ENCODE measurements around the gene YWHAG. TPM values are rescaled to one million over a fixed set of nuclear protein-coding genes. Genes with fewer than 3 reads are reported as not detected.
A peak's percentile ranks its signal among the peaks of the same experiment; 100 is the strongest.

YWHAG gene
- total and polyA plus RNA-seq, 9 of the 15 experiments (the other 6 are each of a cell fraction or from before 2014, with no cell fraction given) = 30.4 to 246 (median 94.5) TPM

GRCh38 chr7:76325811-76326210 lies 33.0 kb downstream of the YWHAG start:
- peaks cover 10 to 18% of the 10 kb centered on the region in 2 experiments for H3K4me1 ChIP-seq (replicated peaks in 1 of 2; ENCODE audit: control insufficient read depth in 2 of 2, insufficient read depth in 2 of 2, low read length in 2 of 2)
- no peak overlapping the region for H3K4me2 ChIP-seq (ENCODE audit: insufficient read depth, low read length)
- no peak overlapping the region for H3K27ac ChIP-seq (ENCODE audit: extremely low read depth, low read depth, low read length)
- CTCF ChIA-PET (ENCODE audit: low intra/inter-chr PET ratio) = no interaction called here
- no peak overlapping the region for H2AFZ ChIP-seq (ENCODE audit: low read depth, low read length)
- no peak for ATAC-seq
- H3K9me3 ChIP-seq (replicated peaks; ENCODE audit: control insufficient read depth, insufficient read depth, low read depth, low read length) = no peaks in the 10 kb centered on the region
- in situ Hi-C loops (cut with MboI) = no loop called here
- H3K79me2 ChIP-seq (ENCODE audit: control insufficient read depth, insufficient read depth, low read length) = peaks cover 58% of the 10 kb centered on the region
- H3K4me3 ChIP-seq = no peak overlapping the region
- 92% methylated on average over 5 of the region's 5 CpGs for WGBS (ENCODE audit: insufficient coverage, low coverage, missing lambda C conversion rate)
- no TSS peak for BruUV-seq (replicated peaks)
- DNase-seq (ENCODE audit: extremely low read depth in 1 of 4, low spot score in 3 of 4) = no peak
- intact Hi-C loops (cut with micrococcal nuclease) = no loop called here
- no peak overlapping the region for H3K9ac ChIP-seq (ENCODE audit: insufficient read depth in 1 of 2, low read depth in 2 of 2, low read length in 2 of 2)
- FAIRE-seq = no peak
- POLR2A ChIA-PET = no interaction called here
- peaks cover 21% of the 10 kb centered on the region for H4K20me1 ChIP-seq (replicated peaks; ENCODE audit: control insufficient read depth, insufficient read depth, low read length)
- H3K36me3 ChIP-seq (ENCODE audit: control insufficient read depth, insufficient read depth, low read length) = peaks cover 78% of the 10 kb centered on the region
- no peaks in the 10 kb centered on the region for H3K27me3 ChIP-seq (ENCODE audit: control insufficient read depth in 2 of 2, insufficient read depth in 2 of 2, low read length in 2 of 2)
- peaks cover 2% of the 10 kb centered on the region for H3K9me1 ChIP-seq (ENCODE audit: control insufficient read depth, insufficient read depth, low read length)
- TF ChIP-seq E2F8 (IDR thresholded peaks at IDR 0.05; ENCODE audit: low read depth, partially characterized antibody) (no peak), SUPT5H (IDR thresholded peaks at IDR 0.05) (peak; percentile 42; the same call in 1 of the 2 replicates), POLR2A (conservative IDR thresholded peaks at IDR 0.05) (peak; percentile 22; the same call in 1 of the 2 replicates)

GRCh38 chr7:76325092-76325491 lies 33.7 kb downstream of the YWHAG start:
- Histone ChIP-seq H3K79me2 (ENCODE audit: control insufficient read depth, insufficient read depth, low read length) (peaks cover 51% of the 10 kb centered on the region), H4K20me1 (replicated peaks; ENCODE audit: control insufficient read depth, insufficient read depth, low read length) (peaks cover 15% of the 10 kb centered on the region), H3K9me1 (ENCODE audit: control insufficient read depth, insufficient read depth, low read length) (peaks cover 2% of the 10 kb centered on the region), H3K9me3 (replicated peaks; ENCODE audit: control insufficient read depth, insufficient read depth, low read depth, low read length) (no peaks in the 10 kb centered on the region), H3K27ac (ENCODE audit: extremely low read depth, low read depth, low read length) (no peak overlapping the region), H3K36me3 (ENCODE audit: control insufficient read depth, insufficient read depth, low read length) (peaks cover 71% of the 10 kb centered on the region), H3K4me1 (replicated peaks in 1 of 2; ENCODE audit: control insufficient read depth in 2 of 2, insufficient read depth in 2 of 2, low read length in 2 of 2) (peaks cover 10 to 14% of the 10 kb centered on the region in 2 experiments), H3K27me3 (ENCODE audit: control insufficient read depth in 2 of 2, insufficient read depth in 2 of 2, low read length in 2 of 2) (no peaks in the 10 kb centered on the region), H3K9ac (ENCODE audit: insufficient read depth in 1 of 2, low read depth in 2 of 2, low read length in 2 of 2) (no peak overlapping the region), H2AFZ (ENCODE audit: low read depth, low read length) (no peak overlapping the region), H3K4me2 (ENCODE audit: insufficient read depth, low read length) (no peak overlapping the region), H3K4me3 (no peak overlapping the region)
- ChIA-PET CTCF (ENCODE audit: low intra/inter-chr PET ratio) (no interaction called here), POLR2A (interaction anchor here (0.9 kb wide), 1 partner anchor 11 kb away, joined by 3 read pairs; no protein-coding TSS in a partner anchor)
- in situ Hi-C loops (cut with MboI) = no loop called here
- intact Hi-C loops (cut with micrococcal nuclease) = no loop called here
- no peak for DNase-seq (ENCODE audit: extremely low read depth in 1 of 4, low spot score in 3 of 4)
- WGBS (ENCODE audit: insufficient coverage, low coverage, missing lambda C conversion rate) = 94% methylated on average over 11 of the region's 11 CpGs
- ATAC-seq = no peak
- no TSS peak for BruUV-seq (replicated peaks)
- no peak for FAIRE-seq
- TF ChIP-seq FOXK1 (CRISPR knock-in tag; IDR thresholded peaks at IDR 0.05; ENCODE audit: borderline replicate concordance) (no peak), GTF2F1 (IDR thresholded peaks at IDR 0.05; ENCODE audit: low read depth, low read length) (no peak)
